Measurements from ENCODE around the gene DNAH9. TPM values are rescaled to one million over a fixed set of nuclear protein-coding genes. Genes with fewer than 3 reads are reported as not detected.
A peak's percentile ranks its signal among the peaks of the same experiment; 100 is the strongest.
"Not testable (repeated sequence)": the region's sequence is repeated elsewhere in the genome, so short reads cannot be mapped to it uniquely, and the experiment has no call there.

DNAH9 gene
- total RNA-seq, 1 experiment from 2014 or later = not detected

DNA sequence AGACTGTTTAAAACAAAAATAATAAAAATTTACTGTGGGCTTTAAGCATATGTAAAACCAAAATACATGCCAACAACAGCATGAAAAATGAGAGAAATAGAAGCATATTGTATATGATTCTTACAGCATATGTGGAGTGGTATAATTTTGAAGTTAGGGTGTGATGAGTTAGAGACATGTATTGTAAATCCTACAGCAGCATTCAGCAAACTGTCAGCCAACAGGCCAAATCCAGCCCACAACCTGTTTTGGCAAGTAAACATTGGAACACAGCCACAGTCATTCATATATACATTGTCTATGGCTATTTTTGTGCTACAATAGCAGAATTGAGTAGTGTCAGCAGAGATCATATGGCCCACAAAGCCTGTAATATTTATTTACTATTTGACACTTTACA lies 356.7 kb downstream of the DNAH9 start:
- DNase-seq (ENCODE audit: low spot score) = no peak

DNA sequence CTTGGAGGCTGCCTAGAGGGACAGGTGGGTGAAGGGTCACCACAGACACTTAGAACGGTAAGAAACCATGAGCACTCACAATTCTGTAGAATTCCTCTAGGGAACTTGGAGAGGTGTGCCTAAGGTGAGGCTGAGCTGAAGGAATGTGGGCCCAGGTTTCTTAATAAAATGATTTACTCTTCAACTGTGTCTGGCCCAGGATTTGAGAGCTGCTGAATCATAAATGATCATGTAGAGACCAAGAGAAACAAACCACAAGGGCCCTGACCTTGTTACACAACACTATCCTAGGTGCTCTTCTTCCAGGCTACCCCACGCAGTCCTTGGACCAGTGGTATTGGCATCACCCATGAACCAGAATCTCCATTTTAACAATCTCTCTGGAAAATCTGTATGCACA lies 371.3 kb downstream of the DNAH9 start:
- DNase-seq (ENCODE audit: low spot score) = no peak

DNA sequence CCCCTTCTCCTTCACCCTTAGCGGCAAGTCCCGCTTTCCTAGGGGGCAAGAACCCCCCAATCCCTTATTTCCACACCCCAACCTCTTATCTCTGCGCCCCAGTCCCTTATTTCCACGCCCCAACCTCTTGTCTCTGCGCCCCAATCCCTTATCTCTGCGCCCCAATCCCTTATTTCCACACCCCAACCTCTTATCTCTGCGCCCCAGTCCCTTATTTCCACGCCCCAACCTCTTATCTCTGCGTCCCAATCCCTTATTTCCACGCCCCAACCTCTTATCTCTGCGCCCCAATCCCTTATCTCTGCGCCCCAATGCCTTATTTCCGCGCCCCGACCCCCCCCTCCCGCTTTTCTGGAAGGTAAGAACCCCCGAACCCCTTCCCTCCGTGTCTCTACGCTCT lies 374.5 kb downstream of the DNAH9 start:
- not testable (repeated sequence) for DNase-seq (ENCODE audit: low spot score)

DNA sequence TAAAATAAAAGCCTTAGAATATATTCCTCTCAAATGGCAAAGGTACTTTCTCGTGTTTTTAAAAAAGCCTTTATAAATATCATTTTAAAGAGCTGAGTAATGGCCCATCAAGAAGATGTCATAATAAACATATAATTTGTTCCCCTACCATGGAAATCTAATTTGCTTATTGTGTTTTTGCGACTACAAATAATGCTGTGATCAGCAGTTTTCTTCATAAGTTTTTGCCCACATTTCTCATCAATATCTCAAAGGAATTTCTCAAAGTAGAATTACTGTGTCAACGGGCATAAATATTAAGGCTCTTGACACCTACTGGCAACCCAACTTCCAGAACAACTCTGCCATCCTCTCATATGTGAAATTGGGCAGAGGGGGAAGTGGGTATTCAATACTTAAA lies 381.5 kb downstream of the DNAH9 start:
- DNase-seq (ENCODE audit: low spot score) = no peak

DNA sequence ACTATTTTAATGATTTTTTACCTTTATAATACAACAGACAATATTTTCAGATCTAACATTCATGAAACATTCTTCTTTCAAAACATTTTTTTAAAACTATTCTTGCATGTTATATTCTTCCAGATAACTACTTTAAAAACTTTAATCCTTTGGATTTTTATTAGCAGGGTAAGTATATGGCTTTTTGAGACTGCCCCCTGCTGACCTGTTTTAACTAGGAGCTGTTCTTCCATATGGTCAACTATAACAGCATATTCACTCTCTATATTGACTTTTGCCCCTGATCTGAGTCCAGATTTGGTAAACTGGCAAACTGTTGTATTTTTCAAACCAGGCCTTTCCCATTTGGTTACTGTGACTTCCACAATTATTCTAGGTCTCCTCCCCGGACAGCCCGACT lies 382.5 kb downstream of the DNAH9 start:
- DNase-seq (ENCODE audit: low spot score) = no peak

DNA sequence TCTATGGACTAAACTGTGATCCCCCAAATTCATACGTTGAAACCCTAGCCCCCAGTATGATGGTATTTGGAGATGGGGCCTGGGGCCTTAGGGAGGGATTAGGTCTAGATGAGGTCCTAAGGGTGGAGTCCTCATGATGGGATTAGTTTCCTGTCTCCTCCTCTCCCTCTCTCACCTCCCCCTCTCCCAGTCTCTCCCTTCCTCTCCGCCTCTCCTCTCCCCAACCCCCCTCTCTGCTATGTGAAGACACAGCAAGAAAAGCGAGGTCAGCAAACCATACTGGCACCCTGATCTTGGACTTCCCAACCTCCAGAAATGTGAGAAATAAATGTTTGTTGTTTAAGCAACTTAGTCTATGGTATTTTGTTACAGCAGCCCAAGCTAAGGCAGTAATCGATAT lies 383.6 kb downstream of the DNAH9 start:
- DNase-seq (ENCODE audit: low spot score) = no peak

DNA sequence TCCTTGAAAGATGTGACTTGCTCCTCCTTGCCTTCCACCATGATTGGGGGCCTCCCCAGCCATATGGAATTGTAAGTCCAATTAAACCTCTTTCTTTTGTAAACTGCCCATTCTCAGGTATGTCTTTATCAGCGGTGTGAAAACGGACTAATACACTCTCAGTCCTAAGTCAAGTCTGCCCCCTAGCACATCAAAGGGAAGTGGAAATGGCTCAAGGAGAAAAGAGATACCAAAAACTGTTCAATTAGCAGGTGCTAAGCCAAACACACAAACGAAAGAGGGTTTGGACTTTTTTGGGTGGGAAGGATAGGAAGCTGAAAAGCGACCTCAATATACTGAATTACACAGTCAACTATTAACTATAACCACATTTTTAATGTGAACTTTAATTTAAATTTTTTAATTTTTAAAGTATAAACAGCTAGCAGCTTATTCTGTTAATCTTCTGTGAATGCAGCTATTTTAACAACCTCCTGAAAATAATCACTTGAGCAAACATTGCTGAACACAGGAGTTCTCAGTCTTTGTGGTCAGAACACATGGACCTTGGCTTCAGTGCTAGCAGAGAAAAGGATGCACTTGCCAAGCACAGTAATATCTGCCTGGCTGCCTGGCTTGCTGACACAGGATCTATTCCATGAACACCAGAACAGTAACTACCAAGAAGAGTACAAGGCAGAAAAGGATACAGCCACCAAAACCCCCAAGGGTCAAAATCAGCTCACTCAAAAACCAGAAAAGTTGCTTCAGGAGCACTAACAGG lies 388.1 kb downstream of the DNAH9 start:
- DNase-seq (ENCODE audit: low spot score) = no peak

DNA sequence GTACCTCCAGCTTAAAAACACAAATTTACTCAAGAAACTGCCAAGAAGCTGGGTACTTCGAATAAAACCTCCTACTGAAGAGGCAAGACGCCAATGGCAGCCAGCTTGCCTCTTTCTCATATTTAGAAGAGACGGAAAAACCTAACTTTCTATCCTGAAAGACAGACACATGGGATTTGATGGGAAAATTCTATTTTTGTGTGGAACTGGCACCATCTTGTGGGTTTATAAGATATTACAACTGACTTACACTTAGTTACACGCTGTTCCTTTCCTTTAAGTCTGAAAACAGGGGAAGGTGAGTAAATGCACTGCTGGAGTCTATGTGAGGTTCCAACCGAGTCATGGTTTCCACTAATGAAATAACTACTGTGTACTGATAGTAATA lies 388.7 kb downstream of the DNAH9 start:
- DNase-seq (ENCODE audit: low spot score) = peak; percentile 57

DNA sequence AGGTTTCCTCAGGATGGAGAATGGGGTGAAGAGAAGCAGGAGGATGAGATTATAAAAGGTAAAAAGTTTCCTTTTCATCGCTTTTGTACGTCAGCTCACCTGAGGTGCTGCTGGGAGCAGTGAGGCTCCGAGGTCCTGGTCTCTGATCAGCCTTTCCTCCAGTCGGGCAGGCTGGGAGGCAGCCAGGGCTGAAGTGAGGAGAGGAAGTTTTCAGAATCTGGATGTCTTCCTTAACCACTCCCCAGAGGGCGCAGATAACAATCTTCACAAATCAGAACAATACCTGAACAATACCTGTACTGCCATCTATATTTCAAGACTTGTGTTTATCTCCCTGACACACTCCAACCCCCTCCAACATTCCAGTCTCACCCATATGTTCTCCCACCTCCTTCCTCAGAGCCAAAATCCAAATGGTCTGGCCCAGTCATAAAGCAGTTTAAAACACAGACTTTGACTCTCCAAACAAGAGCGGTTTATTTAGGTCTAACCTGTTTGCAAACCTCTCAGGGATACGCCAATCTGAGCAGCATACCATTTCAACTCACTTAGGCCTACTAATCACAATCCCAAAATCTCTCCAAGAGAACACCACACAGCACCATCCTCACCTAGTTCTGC lies 392.2 kb downstream of the DNAH9 start:
- DNase-seq (ENCODE audit: low spot score) = no peak

DNA sequence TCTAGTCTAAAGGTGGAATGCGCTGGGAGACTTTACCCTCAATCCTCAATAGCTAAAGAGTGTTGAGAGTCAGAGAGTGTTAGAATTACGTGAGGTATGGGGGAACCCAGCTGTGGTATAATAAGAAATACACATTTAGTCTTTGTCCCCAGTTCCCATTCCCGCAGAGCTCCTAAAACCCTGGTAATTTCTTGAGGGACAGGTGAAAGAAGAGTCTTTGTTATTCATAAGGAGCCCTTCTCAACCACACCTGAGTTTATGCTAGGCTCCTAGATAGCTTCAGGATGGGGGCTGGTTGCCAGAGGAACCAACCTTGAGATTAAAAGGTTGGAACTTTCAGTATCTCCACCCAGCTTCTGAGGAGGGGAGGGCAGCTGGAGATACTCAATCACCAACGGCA lies 393.2 kb downstream of the DNAH9 start:
- no peak for DNase-seq (ENCODE audit: low spot score)

DNA sequence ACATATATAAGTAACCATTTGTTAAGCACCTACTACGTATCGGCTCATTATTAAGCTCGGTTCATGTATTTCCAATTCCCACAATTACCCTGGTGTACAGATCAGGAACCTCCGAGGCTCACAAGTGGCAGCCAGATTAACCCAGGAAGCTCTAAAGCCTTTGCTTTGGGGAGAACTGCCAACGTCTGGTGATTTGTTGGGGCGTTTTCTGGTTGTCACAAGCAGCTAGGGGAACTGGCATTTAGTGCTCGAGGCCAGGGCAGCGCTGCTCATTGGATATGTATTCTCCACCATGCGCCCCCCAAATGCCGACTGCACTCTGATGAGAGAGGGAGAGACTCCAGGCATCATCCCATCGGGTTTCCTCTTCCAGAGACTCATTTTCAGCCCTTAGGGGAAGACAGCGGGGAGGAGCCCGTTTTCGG lies 398.5 kb downstream of the DNAH9 start:
- DNase-seq (ENCODE audit: low spot score) = peak; percentile 65

DNA sequence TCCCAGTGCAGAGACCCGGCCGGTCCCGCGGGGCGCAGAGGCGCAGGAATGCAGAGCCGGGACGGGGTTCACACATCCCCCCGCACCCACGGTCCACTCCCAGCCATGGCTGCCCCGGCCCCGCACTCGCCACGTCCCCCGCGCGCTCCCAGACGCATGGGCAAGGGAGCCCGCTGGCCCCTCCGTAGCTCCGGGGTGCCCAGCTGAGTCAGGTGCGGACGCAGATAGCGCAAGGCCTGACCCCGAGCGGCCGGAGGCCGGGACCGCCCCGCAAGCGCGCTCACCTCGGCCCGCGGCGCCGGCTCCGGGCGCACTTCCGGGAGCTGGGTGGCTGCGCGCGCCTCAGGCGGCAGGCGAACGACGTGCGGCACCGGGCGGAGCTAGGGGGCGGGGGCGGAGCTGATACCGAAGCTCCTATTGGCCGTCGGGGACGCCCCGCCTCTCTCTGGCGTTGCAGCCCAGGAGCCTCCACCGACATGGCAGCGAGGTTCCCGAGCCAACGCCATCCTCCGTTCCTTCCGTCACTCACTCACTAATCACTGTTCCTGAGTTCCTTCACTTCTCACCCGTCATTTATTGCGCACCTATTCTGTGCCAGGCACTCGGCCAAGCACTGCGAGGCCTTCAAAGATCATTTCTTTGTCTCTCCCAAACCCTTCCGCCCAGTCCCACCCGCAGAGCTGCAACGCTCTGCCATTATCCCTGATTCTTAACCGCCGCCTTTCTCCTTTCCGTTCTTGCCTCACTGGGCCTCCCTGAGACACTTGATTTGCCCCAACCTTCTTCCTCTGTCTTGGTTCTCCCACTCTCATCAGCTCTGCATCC lies 399.1 kb downstream of the DNAH9 start, which contains the start of gene ZNF18:
ZNF18 (minus strand) TSS at position 329 of the 825 bp plus-strand sequence. CDS start 4,646 bp downstream, outside the sequence.
- peak; percentile 90 for DNase-seq (ENCODE audit: low spot score)

DNA sequence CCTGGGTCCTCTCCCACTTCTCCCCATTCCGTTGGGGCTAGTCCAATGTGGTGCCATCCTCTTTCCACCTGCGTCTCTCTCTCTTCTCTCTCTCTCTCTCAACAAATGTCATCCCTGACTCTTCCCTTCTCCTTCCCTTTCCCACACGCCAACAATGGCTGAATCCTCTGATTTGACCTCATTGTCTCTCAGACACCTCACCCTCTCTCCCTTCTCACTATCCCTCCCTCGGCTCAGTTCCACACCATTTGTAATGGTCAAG lies 399.6 kb downstream of the DNAH9 start:
- no peak for DNase-seq (ENCODE audit: low spot score)

DNA sequence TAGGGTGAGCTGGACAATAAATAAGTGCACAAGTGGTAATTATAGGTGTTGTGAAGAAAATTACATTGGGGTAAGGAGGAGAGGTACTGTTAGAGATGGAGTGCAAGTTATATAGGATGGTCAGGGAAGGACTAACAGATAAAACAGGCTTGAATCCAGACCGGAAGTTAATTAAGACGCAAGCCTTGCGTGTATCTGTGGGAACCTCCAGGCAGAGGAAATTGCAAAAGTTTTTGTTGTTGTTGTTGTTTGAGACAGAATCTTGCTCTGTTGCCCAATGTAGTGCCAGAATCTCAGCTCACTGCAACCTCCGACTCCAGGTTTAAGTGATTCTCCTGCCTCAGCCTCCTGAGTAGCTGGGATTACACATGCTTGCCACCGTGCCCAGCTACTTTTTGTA lies 401.4 kb downstream of the DNAH9 start:
- no peak for DNase-seq (ENCODE audit: low spot score)

DNA sequence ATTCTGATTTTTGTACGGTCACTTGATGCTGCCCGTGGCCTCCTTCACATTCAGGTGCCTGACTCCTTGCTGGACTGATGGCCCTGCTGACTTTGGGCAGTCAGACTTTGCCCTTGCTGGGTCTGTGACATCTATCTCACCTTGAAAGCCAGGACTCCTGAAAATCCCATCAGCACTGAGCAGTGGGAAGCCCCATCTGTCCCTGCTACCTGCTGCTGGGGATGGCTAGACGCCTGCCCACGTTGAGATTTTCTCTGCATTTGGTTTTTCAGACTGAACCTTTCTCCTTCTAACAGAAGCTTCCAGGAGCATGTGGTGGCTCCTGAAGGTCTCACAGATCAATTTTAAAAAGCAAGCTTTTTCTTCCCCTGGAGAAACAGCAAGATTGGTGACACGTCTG lies 409.2 kb downstream of the DNAH9 start:
- no peak for DNase-seq (ENCODE audit: low spot score)
